Activated CD4-positive, alpha-beta T cell treated with anti-CD3 and anti-CD28 coated beads, Interleukin-2, amount 10 ng/mL, durations not matched to agents 24 days and 14 days (primary cell): ENCODE data around the gene EID2. TPM values are rescaled to one million over a fixed set of nuclear protein-coding genes. Genes with fewer than 3 reads are reported as not detected.

Experiments
- DNase-seq: peaks from one replicate; pipeline ENCODE4 v3.0.0; 2022
- H3K27ac Mint-ChIP-seq: one replicate; pipeline ENCODE4 v1.8.0; 2022; ENCODE audit warnings: mild to moderate bottlenecking, mixed read lengths
- H3K27me3 Mint-ChIP-seq: one replicate; pipeline ENCODE4 v1.8.0; 2022; ENCODE audit warnings: mixed read lengths
- H3K36me3 Mint-ChIP-seq: one replicate; pipeline ENCODE4 v1.8.0; 2022; ENCODE audit warnings: low read depth, mild to moderate bottlenecking, mixed read lengths
- H3K4me1 Mint-ChIP-seq: one replicate; pipeline ENCODE4 v1.8.0; 2021; ENCODE audit warnings: mixed read lengths
- H3K4me3 Mint-ChIP-seq: one replicate; pipeline ENCODE4 v1.8.0; 2022; ENCODE audit warnings: mild to moderate bottlenecking, moderate library complexity, mixed read lengths
- H3K9me3 Mint-ChIP-seq: one replicate; pipeline ENCODE4 v1.8.0; 2021; ENCODE audit warnings: mixed read lengths
- intact Hi-C: fragments of 100-400 bp; cut with micrococcal nuclease; formaldehyde crosslinking; loops from one replicate; pipeline ENCODE4 v1.15.1; 2023
- total RNA-seq: library from RNA; stranded (reverse); gene quantifications from 2 replicates; pipeline ENCODE4 v1.2.3, GENCODE V29; 2022

The EID2 gene
- total RNA-seq, 1 donor from 2014 or later, result 17.6 TPM

DNA sequence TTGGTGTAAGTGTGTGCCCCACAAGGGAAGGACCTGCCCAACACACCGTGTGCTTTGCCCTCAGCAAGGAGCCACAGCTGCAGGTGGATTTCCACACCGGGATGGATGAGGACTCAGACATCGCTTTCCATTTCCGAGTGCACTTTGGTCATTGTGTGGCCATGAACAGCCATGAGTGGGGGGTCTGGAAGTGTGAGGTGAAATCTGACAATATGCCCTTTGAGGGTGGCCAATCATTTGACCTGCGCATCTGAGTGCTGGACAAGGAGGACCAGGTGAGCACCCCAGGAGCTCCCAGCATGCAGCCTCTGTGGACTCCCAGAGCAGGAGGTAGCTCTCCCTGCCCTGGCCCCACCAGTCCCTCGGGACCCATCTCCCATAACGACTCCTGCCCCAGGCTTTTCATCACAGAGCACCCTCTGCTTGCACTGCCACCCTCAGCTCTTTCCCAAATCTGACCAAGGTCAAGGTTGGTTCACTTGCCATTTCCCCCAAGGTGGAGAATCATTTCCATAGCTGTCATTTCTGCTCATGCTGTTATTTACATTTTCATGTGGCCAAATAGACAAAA is 13.2 kb upstream of the EID2 start:
- Mint-ChIP-seq H3K27me3 (no peaks in the 10 kb centered on the region), H3K4me1 (peaks cover 29% of the 10 kb centered on the region), H3K27ac (no peak overlapping the region), H3K4me3 (no peak overlapping the region), H3K36me3 (no peaks in the 10 kb centered on the region), H3K9me3 (no peaks in the 10 kb centered on the region)
- peak; percentile 55 for DNase-seq
- intact Hi-C loops, result loop anchor here (10.0 kb wide), 2 partner anchors 212 to 292 kb away; partner anchors contain the start of gene FBL

DNA sequence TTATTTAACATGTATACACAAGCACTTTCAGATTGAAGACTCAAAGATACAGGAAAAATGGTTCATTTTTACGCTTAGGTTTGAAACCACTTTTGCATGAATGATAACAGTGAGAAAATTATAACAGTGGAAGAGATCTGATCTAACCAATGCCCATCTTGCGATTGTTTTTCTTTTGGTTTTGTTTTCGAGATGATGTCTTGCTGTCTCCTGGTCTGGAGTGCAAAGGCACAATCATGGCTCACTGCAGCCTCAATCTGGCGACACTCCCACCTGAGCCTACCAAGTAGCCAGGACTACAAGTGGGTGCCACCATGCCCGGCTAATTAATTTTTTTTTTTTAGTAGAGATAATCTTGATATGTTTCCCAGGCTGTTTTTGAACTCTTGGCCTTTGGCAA is 10.2 kb upstream of the EID2 start:
- H3K36me3 Mint-ChIP-seq, result no peaks in the 10 kb centered on the region
- H3K4me1 Mint-ChIP-seq, result peaks cover 24% of the 10 kb centered on the region
- no peak overlapping the region for H3K27ac Mint-ChIP-seq
- no peaks in the 10 kb centered on the region for H3K27me3 Mint-ChIP-seq
- peaks cover 4% of the 10 kb centered on the region for H3K9me3 Mint-ChIP-seq
- intact Hi-C loops, result loop anchor here (10.0 kb wide), 2 partner anchors 215 to 295 kb away; partner anchors contain the start of gene FBL
- DNase-seq, result peak; percentile 48
- no peak overlapping the region for H3K4me3 Mint-ChIP-seq

DNA sequence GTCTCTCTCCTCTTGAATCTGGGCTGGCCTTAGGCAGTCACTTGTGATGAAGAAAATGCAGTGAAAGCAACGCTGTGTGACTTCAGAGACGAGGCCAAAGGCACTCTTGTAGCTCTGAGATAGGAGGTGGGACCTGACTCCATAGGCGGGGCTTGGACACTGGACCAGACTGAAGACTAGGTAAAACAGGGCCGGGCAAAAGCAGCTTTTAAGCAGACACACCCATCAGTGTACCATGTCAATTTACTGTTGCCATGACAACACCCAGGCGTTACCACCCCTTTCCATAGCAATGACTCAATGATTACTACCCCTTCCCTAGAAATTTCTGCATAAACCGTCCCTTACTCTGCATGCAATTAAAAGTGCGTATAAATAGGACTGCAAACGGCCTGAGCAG is 6.6 kb upstream of the EID2 start:
- Mint-ChIP-seq H3K27ac (no peak overlapping the region), H3K36me3 (no peaks in the 10 kb centered on the region), H3K27me3 (no peaks in the 10 kb centered on the region), H3K9me3 (peaks cover 4% of the 10 kb centered on the region), H3K4me3 (no peak overlapping the region), H3K4me1 (peaks cover 21% of the 10 kb centered on the region)
- no peak for DNase-seq
- intact Hi-C loops, result no loop called here

DNA sequence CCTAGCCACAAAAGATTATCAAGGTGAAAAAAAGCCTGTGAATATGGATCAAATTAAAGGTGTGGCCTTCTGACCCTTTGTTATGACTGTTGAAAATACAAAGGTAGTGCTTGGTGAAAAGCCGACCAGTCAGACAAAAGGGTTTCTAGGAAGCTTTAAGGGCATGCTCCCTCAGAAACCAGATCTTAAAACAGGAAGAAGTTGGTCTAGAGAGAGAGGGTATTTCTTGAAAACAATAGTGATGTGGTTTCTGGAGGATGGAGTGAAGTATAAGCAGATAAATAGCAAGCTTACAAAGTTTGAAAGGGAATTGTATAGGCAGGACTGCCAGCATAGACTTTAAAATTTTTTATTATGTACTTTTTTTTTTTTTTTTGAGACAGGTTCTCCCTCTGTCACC is 5.0 kb upstream of the EID2 start:
- DNase-seq, result no peak
- H3K9me3 Mint-ChIP-seq, result peaks cover 4% of the 10 kb centered on the region
- H3K27me3 Mint-ChIP-seq, result peaks cover 3% of the 10 kb centered on the region
- peak overlapping the region; percentile 25 for H3K4me3 Mint-ChIP-seq
- peaks cover 31% of the 10 kb centered on the region for H3K4me1 Mint-ChIP-seq
- peaks cover 2% of the 10 kb centered on the region for H3K36me3 Mint-ChIP-seq
- peak overlapping the region; percentile 64 for H3K27ac Mint-ChIP-seq
- intact Hi-C loops, result loop anchor here (5.0 kb wide), 1 partner anchor 132 kb away; no protein-coding TSS in a partner anchor

DNA sequence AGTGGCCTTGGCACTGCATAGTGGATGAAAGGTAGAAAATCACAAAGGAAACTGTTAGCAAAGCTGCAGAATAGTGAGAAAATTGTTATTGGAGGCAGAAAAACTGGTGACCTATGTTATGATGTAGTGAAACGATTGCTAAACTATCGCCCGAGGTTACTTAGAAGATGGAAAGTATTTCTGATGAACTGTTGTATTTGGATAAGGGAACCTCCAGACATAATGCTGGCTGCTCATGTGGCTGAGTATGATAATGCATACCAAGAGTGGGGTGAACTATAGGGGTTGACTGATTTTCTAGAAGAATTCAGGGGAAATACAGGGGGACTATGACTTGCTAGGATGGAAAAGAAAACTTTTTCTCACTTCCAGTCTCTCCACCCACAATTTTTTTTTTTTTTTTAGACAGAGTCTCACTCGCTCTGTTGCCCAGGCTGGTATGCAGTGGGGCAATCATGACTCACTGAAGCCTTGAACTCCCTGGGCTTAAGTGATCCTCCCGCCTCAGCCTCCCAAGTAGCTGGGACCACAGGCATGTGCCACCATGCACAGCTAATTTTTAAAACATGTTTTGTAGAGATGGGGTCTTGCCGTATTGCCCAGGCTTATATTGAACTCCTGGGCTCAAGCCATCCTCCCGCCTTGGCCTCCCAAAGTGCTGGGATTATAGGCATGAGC is 4.4 kb upstream of the EID2 start:
- peak overlapping the region; percentile 25 for H3K4me3 Mint-ChIP-seq
- H3K27ac Mint-ChIP-seq, result no peak overlapping the region
- intact Hi-C loops, result loop anchor here (5.0 kb wide), 1 partner anchor 133 kb away; no protein-coding TSS in a partner anchor
- DNase-seq, result no peak
- peaks cover 31% of the 10 kb centered on the region for H3K4me1 Mint-ChIP-seq
- peaks cover 4% of the 10 kb centered on the region for H3K9me3 Mint-ChIP-seq
- H3K27me3 Mint-ChIP-seq, result peaks cover 3% of the 10 kb centered on the region
- peaks cover 2% of the 10 kb centered on the region for H3K36me3 Mint-ChIP-seq

DNA sequence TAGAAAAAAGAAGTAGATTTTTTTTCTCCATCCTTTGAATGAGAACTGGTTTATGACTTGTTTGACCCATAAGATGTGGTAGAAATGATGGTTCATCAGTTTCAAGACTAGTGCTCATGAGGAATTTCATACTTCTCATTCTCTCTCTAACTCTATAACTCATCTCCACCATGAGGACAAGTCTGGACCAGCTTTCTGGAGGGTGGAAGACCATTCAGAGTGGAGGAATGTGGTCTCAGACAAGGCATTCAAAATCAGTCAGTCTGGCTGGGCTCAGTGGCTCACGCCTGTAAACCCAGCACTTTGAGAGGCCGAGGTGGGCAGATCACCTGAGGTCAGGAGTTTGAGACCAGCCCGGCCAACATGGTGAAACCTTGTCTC is 3.5 kb upstream of the EID2 start:
- H3K9me3 Mint-ChIP-seq, result peaks cover 4% of the 10 kb centered on the region
- no peak overlapping the region for H3K4me3 Mint-ChIP-seq
- peaks cover 37% of the 10 kb centered on the region for H3K4me1 Mint-ChIP-seq
- no peak for DNase-seq
- H3K36me3 Mint-ChIP-seq, result peaks cover 7% of the 10 kb centered on the region
- H3K27ac Mint-ChIP-seq, result no peak overlapping the region
- intact Hi-C loops, result loop anchor here (5.0 kb wide), 1 partner anchor 134 kb away; no protein-coding TSS in a partner anchor
- H3K27me3 Mint-ChIP-seq, result peaks cover 3% of the 10 kb centered on the region

DNA sequence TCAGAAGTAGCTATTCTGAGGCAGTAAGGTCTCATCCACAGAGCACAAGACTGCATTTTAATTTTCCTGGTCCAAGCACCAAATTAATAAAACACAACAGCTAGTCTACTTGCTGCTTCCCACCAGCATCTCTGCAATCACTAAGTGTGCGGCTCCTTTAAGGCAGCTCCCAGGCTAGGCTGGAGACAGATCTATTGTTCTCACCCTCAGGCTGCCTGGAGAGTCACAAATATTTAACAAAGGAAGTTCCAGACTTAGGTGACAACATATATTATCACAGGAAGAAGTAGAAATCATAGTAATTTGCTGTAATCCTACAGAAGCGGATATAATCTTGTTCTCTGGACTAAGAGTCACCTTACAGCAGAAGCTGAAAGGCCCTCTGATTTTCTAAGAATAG is 2.2 kb upstream of the EID2 start:
- H3K9me3 Mint-ChIP-seq, result peaks cover 4% of the 10 kb centered on the region
- peaks cover 12% of the 10 kb centered on the region for H3K36me3 Mint-ChIP-seq
- H3K27me3 Mint-ChIP-seq, result peaks cover 3% of the 10 kb centered on the region
- peaks cover 43% of the 10 kb centered on the region for H3K4me1 Mint-ChIP-seq
- H3K4me3 Mint-ChIP-seq, result no peak overlapping the region
- intact Hi-C loops, result loop anchor here (5.0 kb wide), 1 partner anchor 135 kb away; no protein-coding TSS in a partner anchor
- no peak for DNase-seq
- H3K27ac Mint-ChIP-seq, result no peak overlapping the region

DNA sequence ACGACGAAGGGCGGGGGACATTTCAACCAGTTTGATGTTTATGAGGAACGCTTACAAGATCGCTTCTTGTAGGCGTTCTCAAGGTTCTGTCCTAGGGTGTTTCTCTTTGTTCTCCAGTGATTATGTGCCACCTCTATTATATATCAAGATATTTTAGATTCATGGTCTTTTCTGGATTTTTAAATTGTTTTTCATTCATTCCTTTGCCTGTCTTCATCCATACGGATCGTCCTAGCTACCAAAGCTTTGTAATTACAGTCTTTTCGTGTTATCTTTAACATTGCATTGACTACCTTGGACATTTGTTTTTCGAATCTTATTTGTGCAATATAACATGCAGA is 342 bp upstream of the EID2 start:
- peak overlapping the region; percentile 96 for H3K27ac Mint-ChIP-seq
- peaks cover 45% of the 10 kb centered on the region for H3K4me1 Mint-ChIP-seq
- intact Hi-C loops, result loop anchor here (5.0 kb wide), 1 partner anchor 137 kb away; no protein-coding TSS in a partner anchor
- DNase-seq, result no peak
- H3K9me3 Mint-ChIP-seq, result no peaks in the 10 kb centered on the region
- H3K36me3 Mint-ChIP-seq, result peaks cover 19% of the 10 kb centered on the region
- H3K4me3 Mint-ChIP-seq, result peak overlapping the region; percentile 91
- peaks cover 3% of the 10 kb centered on the region for H3K27me3 Mint-ChIP-seq

DNA sequence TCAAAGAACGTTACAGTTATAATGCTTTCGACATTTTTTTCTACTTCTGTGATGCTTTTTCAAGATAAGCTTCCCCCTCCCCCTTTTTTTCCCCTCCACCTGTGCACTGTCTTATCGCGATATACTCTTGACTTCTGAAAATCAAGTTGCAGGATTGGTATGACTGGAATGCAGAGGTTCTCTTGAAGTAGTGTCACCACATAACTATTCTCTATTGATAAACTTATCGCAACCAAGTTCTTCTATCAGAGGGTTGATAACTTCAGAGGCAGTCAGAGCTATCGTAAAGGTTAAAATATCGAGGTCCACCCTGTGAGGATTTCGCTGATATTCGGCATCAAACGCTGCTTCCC is 820 bp downstream of the EID2 start:
- DNase-seq, result no peak
- H3K4me3 Mint-ChIP-seq, result peak overlapping the region; percentile 91
- peak overlapping the region; percentile 83 for H3K27ac Mint-ChIP-seq
- peaks cover 3% of the 10 kb centered on the region for H3K27me3 Mint-ChIP-seq
- H3K36me3 Mint-ChIP-seq, result peaks cover 19% of the 10 kb centered on the region
- intact Hi-C loops, result no loop called here
- H3K9me3 Mint-ChIP-seq, result no peaks in the 10 kb centered on the region
- H3K4me1 Mint-ChIP-seq, result peaks cover 36% of the 10 kb centered on the region

DNA sequence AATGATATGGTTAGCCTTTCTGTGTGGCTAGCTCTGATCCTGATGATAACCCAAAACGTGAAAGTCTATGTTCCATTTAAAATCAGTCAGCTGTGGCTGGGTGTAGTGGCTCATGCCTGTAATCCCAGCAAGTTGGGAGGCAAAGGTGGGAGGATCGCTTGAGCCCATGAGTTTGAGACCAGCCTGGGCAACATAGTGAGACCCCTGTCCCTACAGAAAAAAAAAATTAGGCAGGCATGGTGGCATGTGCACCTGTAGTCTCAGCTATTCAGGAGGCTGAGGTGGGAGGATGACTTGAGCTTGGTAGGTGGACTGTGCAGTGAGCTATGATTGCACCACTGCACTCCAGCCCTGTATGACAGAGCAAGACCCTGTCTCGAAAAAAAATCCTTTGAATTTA is 6.2 kb downstream of the EID2 start:
- no peak overlapping the region for H3K4me3 Mint-ChIP-seq
- H3K27me3 Mint-ChIP-seq, result no peaks in the 10 kb centered on the region
- intact Hi-C loops, result loop anchor here (2.0 to 5.0 kb wide), 2 partner anchors 27 to 411 kb away; no protein-coding TSS in a partner anchor
- peaks cover 27% of the 10 kb centered on the region for H3K4me1 Mint-ChIP-seq
- H3K9me3 Mint-ChIP-seq, result no peaks in the 10 kb centered on the region
- no peak for DNase-seq
- peaks cover 12% of the 10 kb centered on the region for H3K36me3 Mint-ChIP-seq
- no peak overlapping the region for H3K27ac Mint-ChIP-seq

DNA sequence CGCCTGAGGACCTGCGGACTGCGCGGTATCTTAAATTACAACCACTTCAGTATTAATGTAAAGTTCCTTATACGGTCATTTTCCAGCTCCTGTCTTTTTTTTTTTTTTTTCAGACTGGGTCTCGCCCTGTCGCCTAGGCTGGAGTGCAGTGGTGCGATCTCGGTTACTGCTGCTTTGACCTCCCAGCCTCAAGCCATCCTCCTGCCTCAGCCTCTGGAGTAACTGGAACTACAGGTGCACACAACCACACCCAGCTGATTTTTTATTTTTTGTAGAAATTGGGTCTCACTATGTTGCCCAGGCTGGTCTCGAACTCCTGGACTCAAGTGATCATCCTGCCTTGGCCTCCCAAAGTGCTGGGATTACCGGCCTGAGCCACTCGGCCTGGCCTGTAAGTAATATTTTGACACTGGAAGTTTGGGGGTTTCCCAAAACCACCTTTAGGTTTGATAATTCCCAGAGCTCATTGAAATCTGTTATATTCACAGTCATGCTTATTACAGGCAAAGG is 6.9 kb downstream of the EID2 start:
- DNase-seq, result no peak
- Mint-ChIP-seq H3K36me3 (peaks cover 8% of the 10 kb centered on the region), H3K27ac (peak overlapping the region; percentile 11), H3K9me3 (no peaks in the 10 kb centered on the region), H3K4me3 (peak overlapping the region; percentile 93), H3K27me3 (no peaks in the 10 kb centered on the region), H3K4me1 (peaks cover 22% of the 10 kb centered on the region)
- intact Hi-C loops, result loop anchor here (2.0 to 5.0 kb wide), 2 partner anchors 26 to 411 kb away; no protein-coding TSS in a partner anchor

DNA sequence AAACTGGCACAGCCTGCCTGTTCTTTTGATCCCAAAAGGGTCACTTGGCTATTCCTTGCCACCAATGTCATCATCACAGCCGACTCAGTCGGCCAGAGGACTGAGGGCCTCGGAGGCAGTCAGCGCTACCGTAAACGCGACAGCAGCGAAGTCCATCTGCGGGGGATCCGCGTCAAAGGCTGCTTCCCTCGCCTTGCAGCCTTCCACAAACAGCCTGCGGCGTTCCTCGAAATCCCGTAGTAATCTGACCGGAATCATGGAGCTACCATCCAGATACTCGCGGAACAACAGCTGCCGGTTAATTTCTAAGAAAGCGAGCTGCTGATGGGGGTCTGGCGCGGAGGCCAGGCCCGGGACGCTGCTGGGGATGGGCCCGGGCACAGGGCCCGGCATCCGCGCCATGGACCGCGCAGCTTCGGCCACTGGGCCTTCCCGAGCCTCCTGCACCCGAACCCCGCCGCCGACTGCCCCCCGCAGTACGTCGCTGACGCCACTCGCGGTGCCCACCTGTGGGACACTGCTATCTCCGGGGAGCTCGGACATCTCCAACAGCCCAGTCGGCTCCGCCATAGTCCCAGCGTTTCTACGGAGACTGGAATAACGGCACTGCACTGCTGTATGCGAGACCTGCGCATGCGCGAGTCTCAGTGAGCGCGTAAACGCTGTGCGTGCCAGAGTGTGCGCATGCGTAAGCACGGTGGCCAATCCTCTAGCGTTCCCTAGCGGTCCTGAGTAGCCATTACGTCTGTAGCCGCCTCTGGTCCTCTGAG is 7.5 kb downstream of the EID2 start, which contains the start of gene EID2B:
Gene EID2B, minus strand, starts transcription at position 620 of the 770 bp plus-strand sequence. Its CDS starts 50 bp downstream, at position 570.
- peak; percentile 98 for DNase-seq
- H3K27ac Mint-ChIP-seq, result peak within 1 kb of the TSS; percentile 90
- H3K4me1 Mint-ChIP-seq, result peaks cover 19% of the 10 kb centered on the region
- H3K4me3 Mint-ChIP-seq, result peak within 1 kb of the TSS; percentile 93
- no peaks in the 10 kb centered on the region for H3K27me3 Mint-ChIP-seq
- intact Hi-C loops, result loop anchor here (1.0 to 5.0 kb wide), 5 partner anchors 26 to 410 kb away; no protein-coding TSS in a partner anchor
- H3K36me3 Mint-ChIP-seq, result peaks cover 7% of the 10 kb centered on the region
- H3K9me3 Mint-ChIP-seq, result no peaks in the 10 kb centered on the region

DNA sequence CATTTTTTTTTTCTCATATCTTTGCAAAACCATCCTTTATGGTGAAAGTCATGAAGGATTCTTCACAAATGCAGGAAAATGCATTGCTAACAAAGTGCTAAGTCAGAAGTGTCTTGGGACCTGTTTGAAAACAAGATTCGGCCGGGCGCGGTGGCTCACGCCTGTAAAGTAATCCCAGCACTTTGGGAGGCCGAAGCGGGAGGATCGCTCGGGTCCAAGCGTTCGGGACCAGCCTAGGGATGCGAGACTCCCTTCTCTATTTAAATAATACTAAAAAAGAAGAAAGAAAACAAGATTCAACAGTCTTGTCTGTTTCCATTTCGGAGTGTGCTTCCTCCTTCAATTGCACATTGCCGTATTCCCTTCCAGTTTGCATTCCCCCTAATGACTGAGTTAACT is 8.1 kb downstream of the EID2 start:
- Mint-ChIP-seq H3K27me3 (no peaks in the 10 kb centered on the region), H3K27ac (peak overlapping the region; percentile 90), H3K4me1 (peaks cover 17% of the 10 kb centered on the region), H3K4me3 (peak overlapping the region; percentile 93), H3K36me3 (peaks cover 5% of the 10 kb centered on the region), H3K9me3 (no peaks in the 10 kb centered on the region)
- intact Hi-C loops, result loop anchor here (1.0 to 5.0 kb wide), 5 partner anchors 25 to 410 kb away; no protein-coding TSS in a partner anchor
- DNase-seq, result peak; percentile 62
